ENCODE data around the gene CYP3A7. TPM values are rescaled to one million over a fixed set of nuclear protein-coding genes. Genes with fewer than 3 reads are reported as not detected.

CYP3A7 gene
- total and polyA plus RNA-seq, 2 donors (not counting 3 experiments of a cell fraction or from before 2014, with no cell fraction given): not detected

- Histone ChIP-seq H4K20me1 (replicated peaks; ENCODE audit: control insufficient read depth, extremely low read depth, insufficient read depth, low read length) (no peaks in the 10 kb centered on the region), H3K4me3 (replicated peaks in 1 of 3; ENCODE audit: insufficient read depth in 1 of 3, low read depth in 1 of 3, low read length in 3 of 3) (no peak overlapping the region), H2AFZ (ENCODE audit: low read depth, low read length) (no peak overlapping the region), H3K9ac (replicated peaks; ENCODE audit: extremely low read depth, insufficient read depth, low read length) (no peak overlapping the region), H3K4me2 (ENCODE audit: insufficient read depth, low read length) (no peak overlapping the region), H3K9me1 (replicated peaks; ENCODE audit: control insufficient read depth, extremely low read depth, insufficient read depth, low read length) (no peaks in the 10 kb centered on the region), H3K36me3 (ENCODE audit: control insufficient read depth in 2 of 2, extremely low read depth in 1 of 2, insufficient read depth in 2 of 2, low read length in 2 of 2) (no peaks in the 10 kb centered on the region), H3K4me1 (ENCODE audit: control insufficient read depth, extremely low read depth, insufficient read depth, low read length) (no peaks in the 10 kb centered on the region), H3K9me3 (replicated peaks; ENCODE audit: control insufficient read depth, insufficient read depth, low read length) (no peaks in the 10 kb centered on the region), H3K27ac (ENCODE audit: insufficient read depth, low read depth, low read length) (no peak overlapping the region), H3K79me2 (ENCODE audit: control insufficient read depth, insufficient read depth, low read length) (no peaks in the 10 kb centered on the region), H3K27me3 (ENCODE audit: control insufficient read depth in 2 of 2, insufficient read depth in 2 of 2, low read length in 2 of 2) (peaks cover 0 to 2% of the 10 kb centered on the region in 2 experiments)
- POLR2A ChIA-PET: interaction anchor here (0.6 kb wide), 1 partner anchor 260 kb away, joined by 3 read pairs; no protein-coding TSS in a partner anchor
- no TSS peak for BruUV-seq (replicated peaks)
- DNase-seq (ENCODE audit: low read depth, low spot score) (no peak), FAIRE-seq (no peak)
- dilution Hi-C loops (cut with MboI; ENCODE audit: extremely low pct_ligation_motif_present, low sequenced_read_pairs) (no loop called here), intact Hi-C loops (cut with micrococcal nuclease) (no loop called here)
- CTCF ChIA-PET: no interaction called here
- no peak for TF ChIP-seq MYC (IDR thresholded peaks at IDR 0.05; ENCODE audit: low read depth, low read length)
- TF ChIP-seq CTCF (IDR thresholded peaks at IDR 0.05; ENCODE audit: extremely low read depth in 1 of 2, insufficient read depth in 1 of 2, low read depth in 1 of 2, low read length in 2 of 2): no peak
Observed at GRCh38 chr7:99740573-99741440, 5.8 kb upstream of the CYP3A7 start.

Measured in endothelial cell of umbilical vein (primary cell).